Activated CD4-positive, alpha-beta T cell treated with anti-CD3 and anti-CD28 coated beads for 36 hours (primary cell): Measurements from ENCODE around the gene POLN. TPM values are rescaled to one million over a fixed set of nuclear protein-coding genes. Genes with fewer than 3 reads are reported as not detected.
"Not testable (repeated sequence)": the region's sequence is repeated elsewhere in the genome, so short reads cannot be mapped to it uniquely, and the experiment has no call there.

Experiments
- ATAC-seq: fragments of 200-7000 bp; cut with Tn5 transposase; one replicate; pipeline ENCODE4 v1.10.0; 2021; ENCODE audit warnings: mild to moderate bottlenecking, moderate library complexity
- CTCF ChIA-PET: fragments of 350-600 bp; sonication (Branson Sonifier 250); formaldehyde crosslinking; loops from one replicate; lab custom pipeline; 2021; ENCODE audit warnings: antibody characterized with exemption; lab: Charles Lee
- POLR2A ChIA-PET: fragments of 350-600 bp; sonication (Branson Sonifier 250); formaldehyde crosslinking; loops from one replicate; lab custom pipeline; 2021; ENCODE audit warnings: antibody characterized with exemption, inconsistent platforms; lab: Charles Lee
- DNase-seq: peaks from one replicate; pipeline ENCODE4 v3.0.0-alpha.2; 2020
- H3K27ac Mint-ChIP-seq: one replicate; pipeline ENCODE4 v1.8.0; 2021; ENCODE audit warnings: mixed read lengths
- H3K27me3 Mint-ChIP-seq: one replicate; pipeline ENCODE4 v1.8.0; 2021; ENCODE audit warnings: mixed read lengths
- H3K36me3 Mint-ChIP-seq: one replicate; pipeline ENCODE4 v1.8.0; 2021; ENCODE audit warnings: low read depth, mixed read lengths
- H3K4me1 Mint-ChIP-seq: one replicate; pipeline ENCODE4 v1.8.0; 2021; ENCODE audit warnings: mixed read lengths
- H3K4me3 Mint-ChIP-seq: one replicate; pipeline ENCODE4 v1.8.0; 2021; ENCODE audit warnings: mild to moderate bottlenecking, moderate library complexity, mixed read lengths
- H3K9me3 Mint-ChIP-seq: one replicate; pipeline ENCODE4 v1.8.0; 2021; ENCODE audit warnings: low read depth, mixed read lengths
- intact Hi-C, 2 experiments: fragments of 100-400 bp; cut with DNase I in 1 of 2; cut with micrococcal nuclease in 1 of 2; formaldehyde crosslinking; loops; one replicate each; pipeline versions ENCODE4 v1.14.2 to v1.15.1; 2022 to 2024; cut with DNase I, micrococcal nuclease
- total RNA-seq, 2 experiments: library from RNA; stranded (reverse); gene quantifications; one replicate each; pipeline ENCODE4 v1.2.3, GENCODE V29; 2021

Gene POLN
- total RNA-seq, 2 experiments from 2014 or later = 2.3 to 3.2 TPM

GRCh38 chr4:2042947-2043395 lies 198.9 kb downstream of the POLN start:
- DNase-seq = no peak
- CTCF ChIA-PET = no interaction called here
- Mint-ChIP-seq H3K27ac (no peak overlapping the region), H3K4me3 (peak overlapping the region; percentile 60), H3K9me3 (no peaks in the 10 kb centered on the region), H3K4me1 (no peaks in the 10 kb centered on the region), H3K36me3 (no peaks in the 10 kb centered on the region), H3K27me3 (peaks cover 12% of the 10 kb centered on the region)
- POLR2A ChIA-PET = no interaction called here
- intact Hi-C loops = loop anchor here (1.0 to 5.0 kb wide), 3 partner anchors 16 to 426 kb away; partner anchors contain the start of genes NAT8L (in 2 of the 2), NSD2 (in 1 of the 2) and RNF4 (in 1 of the 2)
- no peak for ATAC-seq

- ChIA-PET POLR2A (no interaction called here), CTCF (no interaction called here)
- Mint-ChIP-seq H3K4me1 (no peaks in the 10 kb centered on the region), H3K36me3 (no peaks in the 10 kb centered on the region), H3K27me3 (peaks cover 12% of the 10 kb centered on the region), H3K27ac (no peak overlapping the region), H3K4me3 (peak overlapping the region; percentile 70), H3K9me3 (no peaks in the 10 kb centered on the region)
- intact Hi-C loops = loop anchor here (1.0 to 5.0 kb wide), 3 partner anchors 16 to 427 kb away; partner anchors contain the start of genes NAT8L (in 2 of the 2), NSD2 (in 1 of the 2) and RNF4 (in 1 of the 2)
- DNase-seq (peak; percentile 66), ATAC-seq (peak; percentile 57)
Measured at GRCh38 chr4:2042204-2042946, 199.5 kb downstream of the POLN start.

- Mint-ChIP-seq H3K27ac (no peak overlapping the region), H3K9me3 (no peaks in the 10 kb centered on the region), H3K27me3 (peaks cover 14% of the 10 kb centered on the region), H3K4me3 (peak overlapping the region; percentile 70), H3K36me3 (no peaks in the 10 kb centered on the region), H3K4me1 (no peaks in the 10 kb centered on the region)
- ChIA-PET POLR2A (interaction anchor here (1.0 kb wide), 1 partner anchor 427 kb away, joined by 4 read pairs; the partner anchor contains the start of gene RNF4), CTCF (no interaction called here)
- ATAC-seq (peak; percentile 87), DNase-seq (peak; percentile 93)
- intact Hi-C loops = loop anchor here (1.0 to 5.0 kb wide), 5 partner anchors 17 to 428 kb away; partner anchors contain the start of genes NAT8L (in 2 of the 2), CFAP99 (in 1 of the 2), NSD2 (in 1 of the 2) and RNF4 (in 1 of the 2)
Measured at GRCh38 chr4:2041239-2042130, 200.4 kb downstream of the POLN start.

DNA sequence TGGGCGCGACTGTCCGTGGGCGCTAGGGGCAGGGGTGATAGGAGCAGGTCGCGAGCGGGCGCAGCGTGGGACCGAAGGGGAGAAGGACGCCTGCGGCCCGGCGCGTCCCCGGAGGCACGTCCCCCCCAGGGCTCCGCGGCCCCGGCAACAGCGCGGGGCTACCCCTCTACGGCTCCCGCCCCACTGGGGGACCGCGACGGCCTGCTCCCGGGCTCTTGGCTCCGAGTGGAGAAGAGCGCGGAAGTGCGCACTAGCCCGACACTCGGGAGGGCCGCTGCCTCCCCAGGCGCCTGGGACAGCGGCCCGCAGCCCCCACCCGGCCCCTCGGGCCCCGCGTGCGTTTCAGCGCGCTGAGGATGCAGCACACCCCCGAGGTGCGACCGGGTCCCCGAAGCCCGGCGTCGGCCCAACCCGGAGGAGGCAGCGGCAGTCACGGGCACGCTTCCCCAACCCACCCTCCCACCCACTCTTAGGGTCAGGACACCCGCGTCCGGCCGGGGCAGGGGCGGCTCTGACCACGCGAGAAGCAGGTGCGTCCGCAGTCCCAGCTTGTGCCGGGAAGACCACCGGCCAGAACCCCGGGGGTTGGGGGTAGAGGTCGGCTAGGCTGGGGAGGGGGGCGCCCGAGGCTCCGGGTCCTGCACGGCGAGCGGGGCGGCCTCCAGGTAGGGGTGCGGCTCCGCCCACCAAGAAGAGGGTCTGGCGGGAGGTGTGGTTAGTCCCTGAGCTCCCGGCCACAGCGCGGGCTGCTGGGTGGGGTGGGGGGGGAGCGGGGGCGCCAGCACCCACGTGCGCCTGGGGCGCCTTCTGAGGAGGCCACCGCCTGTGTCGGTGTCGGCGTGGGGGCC lies 201.3 kb downstream of the POLN start:
- Mint-ChIP-seq H3K4me3 (peak overlapping the region; percentile 50), H3K9me3 (no peaks in the 10 kb centered on the region), H3K4me1 (no peaks in the 10 kb centered on the region), H3K27me3 (peaks cover 16% of the 10 kb centered on the region), H3K36me3 (no peaks in the 10 kb centered on the region), H3K27ac (no peak overlapping the region)
- DNase-seq (no peak), ATAC-seq (no peak)
- CTCF ChIA-PET = no interaction called here
- POLR2A ChIA-PET = interaction anchor here (1.0 kb wide), 1 partner anchor 428 kb away, joined by 4 read pairs; the partner anchor contains the start of gene RNF4
- intact Hi-C loops = loop anchor here (1.0 to 5.0 kb wide), 3 partner anchors 31 to 378 kb away; partner anchors contain the start of genes CFAP99 (in 1 of the 2), NSD2 (in 1 of the 2) and ZFYVE28 (in 1 of the 2)

- no peak overlapping the region for H3K27ac Mint-ChIP-seq
- H3K36me3 Mint-ChIP-seq = no peaks in the 10 kb centered on the region
- DNase-seq (no peak), ATAC-seq (no peak)
- peaks cover 21% of the 10 kb centered on the region for H3K27me3 Mint-ChIP-seq
- CTCF ChIA-PET = no interaction called here
- no peak overlapping the region for H3K4me3 Mint-ChIP-seq
- POLR2A ChIA-PET = no interaction called here
- H3K9me3 Mint-ChIP-seq = no peaks in the 10 kb centered on the region
- no peaks in the 10 kb centered on the region for H3K4me1 Mint-ChIP-seq
- intact Hi-C loops = no loop called here
Measured at GRCh38 chr4:2036866-2037265, 205.1 kb downstream of the POLN start.

DNA sequence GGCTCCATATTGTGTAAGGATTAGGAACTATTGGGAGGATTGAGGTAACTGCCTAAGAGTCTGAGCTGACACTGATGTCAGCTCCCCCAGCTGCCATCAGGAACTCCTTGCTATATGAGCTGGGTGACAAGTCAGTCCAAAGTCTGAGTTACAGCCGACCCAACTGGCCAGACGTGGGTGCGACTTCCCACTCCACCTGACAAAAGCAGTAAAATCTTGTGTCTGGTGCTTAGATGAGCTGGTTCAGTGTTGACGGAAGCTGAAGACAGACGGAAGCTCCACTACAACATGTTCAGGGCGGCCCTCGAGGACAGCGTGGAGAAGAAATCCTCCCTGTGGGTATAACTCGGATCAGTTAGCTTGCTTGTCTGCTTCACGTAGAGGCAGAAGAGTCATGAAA lies 205.6 kb downstream of the POLN start:
- POLR2A ChIA-PET = no interaction called here
- Mint-ChIP-seq H3K4me3 (no peak overlapping the region), H3K36me3 (no peaks in the 10 kb centered on the region), H3K27me3 (peaks cover 19% of the 10 kb centered on the region), H3K9me3 (no peaks in the 10 kb centered on the region), H3K4me1 (no peaks in the 10 kb centered on the region), H3K27ac (no peak overlapping the region)
- intact Hi-C loops = no loop called here
- CTCF ChIA-PET = no interaction called here
- DNase-seq (no peak), ATAC-seq (no peak)

DNA sequence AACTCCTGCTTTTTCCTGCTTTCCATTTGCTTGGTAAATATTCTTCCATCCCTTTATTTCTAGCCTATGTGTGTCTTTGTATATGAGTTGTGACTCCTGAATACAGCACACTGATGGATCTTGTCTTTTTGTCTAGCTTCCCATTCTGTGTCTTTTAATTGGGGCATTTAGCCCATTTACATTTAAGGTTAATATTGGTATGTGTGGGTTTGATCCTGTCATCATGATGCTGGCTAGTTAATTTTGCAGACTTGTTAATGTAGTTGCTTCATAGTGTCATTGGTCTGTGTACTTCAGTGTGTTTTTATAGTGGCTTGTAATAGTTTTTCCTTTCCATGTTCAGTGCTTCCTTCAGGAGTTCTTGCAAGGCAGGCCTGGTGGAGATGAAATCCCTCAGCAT lies 210.8 kb downstream of the POLN start:
- ATAC-seq, CTCF ChIA-PET, H3K27ac Mint-ChIP-seq, H3K36me3 Mint-ChIP-seq, intact Hi-C loops, H3K4me3 Mint-ChIP-seq, DNase-seq, POLR2A ChIA-PET, H3K9me3 Mint-ChIP-seq, H3K4me1 Mint-ChIP-seq: not testable (repeated sequence)
- H3K27me3 Mint-ChIP-seq = peaks cover 12% of the 10 kb centered on the region

GRCh38 chr4:2027120-2027519 lies 214.8 kb downstream of the POLN start:
- intact Hi-C loops, H3K4me3 Mint-ChIP-seq, H3K36me3 Mint-ChIP-seq, POLR2A ChIA-PET, CTCF ChIA-PET, DNase-seq, H3K27ac Mint-ChIP-seq, H3K4me1 Mint-ChIP-seq, ATAC-seq, H3K9me3 Mint-ChIP-seq: not testable (repeated sequence)
- H3K27me3 Mint-ChIP-seq = peaks cover 30% of the 10 kb centered on the region

GRCh38 chr4:2025817-2026216 lies 216.1 kb downstream of the POLN start:
- POLR2A ChIA-PET = no interaction called here
- H3K4me3 Mint-ChIP-seq = no peak overlapping the region

DNA sequence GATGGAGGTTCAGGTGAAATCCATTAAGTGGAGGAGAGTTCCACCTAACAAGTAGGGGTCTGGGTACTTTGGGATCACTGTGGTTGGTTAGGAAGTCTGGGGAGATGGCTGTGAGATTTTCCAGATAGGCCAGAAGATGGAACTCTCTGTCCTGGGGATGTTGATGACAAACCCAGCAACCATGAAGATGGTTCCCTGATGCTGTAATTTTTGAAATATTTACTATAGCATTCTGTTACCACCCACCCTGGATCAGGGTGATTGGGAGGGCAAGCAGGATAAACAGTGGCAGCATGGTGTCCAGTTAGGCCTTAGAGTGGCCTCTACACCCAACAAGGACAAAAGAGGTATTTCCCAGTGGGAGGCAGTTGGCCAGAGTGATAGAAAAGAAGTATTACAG lies 217.2 kb downstream of the POLN start:
- Mint-ChIP-seq H3K36me3 (no peaks in the 10 kb centered on the region), H3K4me1 (no peaks in the 10 kb centered on the region), H3K9me3 (peaks cover 3% of the 10 kb centered on the region), H3K4me3 (no peak overlapping the region), H3K27ac (no peak overlapping the region), H3K27me3 (peaks cover 39% of the 10 kb centered on the region)
- ChIA-PET POLR2A (no interaction called here), CTCF (no interaction called here)
- intact Hi-C loops = no loop called here
- DNase-seq (no peak), ATAC-seq (no peak)

More at GRCh38 chr4:2025817-2026216, 216.1 kb downstream of the POLN start:
- Mint-ChIP-seq H3K27me3 (peaks cover 34% of the 10 kb centered on the region), H3K36me3 (no peaks in the 10 kb centered on the region), H3K9me3 (peaks cover 3% of the 10 kb centered on the region), H3K27ac (no peak overlapping the region), H3K4me1 (no peaks in the 10 kb centered on the region)
- intact Hi-C loops = no loop called here
- ATAC-seq (no peak), DNase-seq (no peak)
- CTCF ChIA-PET = no interaction called here
